HepG2 (cell line): Measurements from ENCODE around the gene HEPN1. TPM values are rescaled to one million over a fixed set of nuclear protein-coding genes. Genes with fewer than 3 reads are reported as not detected.

Source experiments
- AHDC1 ChIP-seq: sonication (generic); formaldehyde crosslinking; IDR thresholded peaks from 2 replicates; pipeline ENCODE4 v1.5.1; 2020; ENCODE audit warnings: mild to moderate bottlenecking, missing genetic modification reagents, borderline replicate concordance
- ARNTL ChIP-seq: sonication (generic); formaldehyde crosslinking; IDR thresholded peaks from 2 replicates; pipeline ENCODE4 v1.4.0; 2020; ENCODE audit warnings: mild to moderate bottlenecking, missing genetic modification reagents
- ISL2 ChIP-seq: sonication (generic); formaldehyde crosslinking; IDR thresholded peaks from 2 replicates; pipeline ENCODE4 v1.5.0; 2020; ENCODE audit warnings: missing genetic modification reagents
- MEF2D ChIP-seq: sonication (generic); formaldehyde crosslinking; IDR thresholded peaks from 2 replicates; pipeline ENCODE4 v1.5.1; 2020; ENCODE audit warnings: mild to moderate bottlenecking, missing genetic modification reagents
- POGZ ChIP-seq: sonication (generic); formaldehyde crosslinking; IDR thresholded peaks from 2 replicates; pipeline ENCODE4 v1.4.0; 2020; ENCODE audit warnings: mild to moderate bottlenecking, missing genetic modification reagents
- SNAPC2 ChIP-seq: sonication (generic); formaldehyde crosslinking; IDR thresholded peaks from 2 replicates; pipeline ENCODE4 v1.8.1; 2022; ENCODE audit warnings: mild to moderate bottlenecking, missing genetic modification reagents
- SPEN ChIP-seq: sonication (generic); formaldehyde crosslinking; IDR thresholded peaks from 2 replicates; pipeline ENCODE4 v1.5.1; 2020; ENCODE audit warnings: low read depth, mild to moderate bottlenecking, missing genetic modification reagents
- ZBTB38 ChIP-seq: sonication (generic); formaldehyde crosslinking; IDR thresholded peaks from 2 replicates; pipeline ENCODE4 v1.5.1; 2020; ENCODE audit warnings: mild to moderate bottlenecking, missing genetic modification reagents
- ZNF230 ChIP-seq: sonication (generic); formaldehyde crosslinking; IDR thresholded peaks from 2 replicates; pipeline ENCODE4 v1.4.0; 2020; ENCODE audit warnings: mild to moderate bottlenecking, missing genetic modification reagents
- ZNF276 ChIP-seq: sonication (generic); formaldehyde crosslinking; IDR thresholded peaks from 2 replicates; pipeline ENCODE4 v1.4.0; 2020; ENCODE audit warnings: mild to moderate bottlenecking, low read depth, missing genetic modification reagents
- ZNF512 ChIP-seq: sonication (generic); formaldehyde crosslinking; IDR thresholded peaks from 2 replicates; pipeline ENCODE4 v1.4.0; 2020; ENCODE audit warnings: mild to moderate bottlenecking, missing genetic modification reagents
- ZNF629 ChIP-seq: sonication (generic); formaldehyde crosslinking; conservative IDR thresholded peaks from 2 replicates; pipeline ENCODE4 v1.5.0; 2020; ENCODE audit warnings: missing genetic modification reagents
- ZNF770 ChIP-seq: sonication (generic); formaldehyde crosslinking; IDR thresholded peaks from 2 replicates; pipeline ENCODE4 v1.5.0; 2020; ENCODE audit warnings: mild to moderate bottlenecking, missing genetic modification reagents
- ZNF772 ChIP-seq: sonication (generic); formaldehyde crosslinking; IDR thresholded peaks from 2 replicates; pipeline ENCODE4 v1.5.0; 2020; ENCODE audit warnings: mild to moderate bottlenecking, missing genetic modification reagents
- ZNF788 ChIP-seq: sonication (generic); formaldehyde crosslinking; IDR thresholded peaks from 2 replicates; pipeline ENCODE4 v1.5.0; 2020; ENCODE audit warnings: mild to moderate bottlenecking, missing genetic modification reagents, borderline replicate concordance
- polyA plus RNA-seq, 8 experiments: library from polyadenylated mRNA; depleted of rRNA in 3 of 8; stranded (reverse) in 7 of 8; unstranded in 1 of 8; fragments of >200 nt; fragmentation: Illumina TruSeq in 4 of 8; extraction: Trizol in 4 of 8; gene quantifications; 2 replicates each; pipeline versions ENCODE4 v1.2.1 to v1.2.3, GENCODE V29; 2011 to 2016; ENCODE audit warnings: low read depth in 4 of 8, missing spikeins in 1 of 8, mixed read lengths in 1 of 8; ENCODE audit not compliant: insufficient read depth in 1 of 8
- total RNA-seq, 5 experiments: library from RNA; depleted of rRNA; stranded (reverse); fragments of >200 nt; fragmentation: Illumina TruSeq; extraction: Trizol; gene quantifications; 2 replicates each; pipeline ENCODE4 v1.2.3, GENCODE V29; 2016; ENCODE audit warnings: low read depth in 1 of 5

Gene HEPN1
- total and polyA plus RNA-seq, 2 of the 13 experiments (the other 11 are each of a cell fraction or from before 2014, with no cell fraction given) = not detected

- TF ChIP-seq POGZ (CRISPR knock-in tag) (peak; percentile 15; the same call in 1 of the 2 replicates), ZNF276 (no peak), ZNF788 (CRISPR knock-in tag) (0 out of 2 replicates have a peak, but pooled peaks have one; percentile 63), ZNF772 (0 out of 2 replicates have a peak, but pooled peaks have one; percentile 37), ZNF629 (CRISPR knock-in tag) (0 out of 2 replicates have a peak, but pooled peaks have one; percentile 24), SPEN (CRISPR knock-in tag) (0 out of 2 replicates have a peak, but pooled peaks have one; percentile 52), ZNF770 (CRISPR knock-in tag) (no peak), SNAPC2 (CRISPR knock-in tag) (peak; percentile 36; the same call in 1 of the 2 replicates), ARNTL (CRISPR knock-in tag) (peak; percentile 46; the same call in 1 of the 2 replicates), AHDC1 (peak; percentile 65; the same call in 1 of the 2 replicates), ZNF512 (CRISPR knock-in tag) (0 out of 2 replicates have a peak, but pooled peaks have one; percentile 22), MEF2D (CRISPR knock-in tag) (peak; percentile 55; the same call in 1 of the 2 replicates), ISL2 (CRISPR knock-in tag) (peak; percentile 83), ZBTB38 (CRISPR knock-in tag) (0 out of 2 replicates have a peak, but pooled peaks have one; percentile 27), ZNF230 (CRISPR knock-in tag) (0 out of 2 replicates have a peak, but pooled peaks have one; percentile 28)
Measured at GRCh38 chr11:124882339-124883071, 36.5 kb upstream of the HEPN1 start (continued).
